Suppressor macrophage treated with lipopolysaccharide for 4 hours (primary cell): Measurements from ENCODE around the gene GABRG3.

Experiments
- DNase-seq: peaks from one replicate; pipeline ENCODE4 v3.0.0-alpha.2; 2020

The GABRG3 gene

GRCh38 chr15:27480141-27480530 lies 509.2 kb downstream of the GABRG3 start:
- DNase-seq = no peak

GRCh38 chr15:27480642-27481041 lies 509.7 kb downstream of the GABRG3 start:
- DNase-seq = no peak

GRCh38 chr15:27481768-27482167 lies 510.8 kb downstream of the GABRG3 start:
- no peak for DNase-seq

DNA sequence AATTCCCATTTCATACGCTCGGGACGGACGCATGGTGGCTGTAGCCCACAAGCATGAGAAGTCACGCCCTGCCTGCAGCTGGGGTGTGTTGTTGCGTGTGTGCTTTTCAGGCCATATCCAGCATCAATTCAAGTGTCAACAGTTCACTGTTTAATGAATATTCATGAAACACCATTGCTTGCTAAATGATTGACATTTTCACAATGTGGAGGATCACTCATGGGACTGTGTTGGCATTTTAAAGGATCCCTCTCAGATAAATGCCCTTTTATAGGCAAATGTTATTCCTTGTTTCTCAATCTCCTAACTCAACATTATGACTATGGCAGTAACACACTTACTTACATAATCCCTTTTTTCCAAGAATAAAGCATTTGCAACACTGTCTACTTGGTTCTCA lies 511.3 kb downstream of the GABRG3 start:
- DNase-seq = no peak

GRCh38 chr15:27483124-27483523 lies 512.1 kb downstream of the GABRG3 start:
- no peak for DNase-seq

DNA sequence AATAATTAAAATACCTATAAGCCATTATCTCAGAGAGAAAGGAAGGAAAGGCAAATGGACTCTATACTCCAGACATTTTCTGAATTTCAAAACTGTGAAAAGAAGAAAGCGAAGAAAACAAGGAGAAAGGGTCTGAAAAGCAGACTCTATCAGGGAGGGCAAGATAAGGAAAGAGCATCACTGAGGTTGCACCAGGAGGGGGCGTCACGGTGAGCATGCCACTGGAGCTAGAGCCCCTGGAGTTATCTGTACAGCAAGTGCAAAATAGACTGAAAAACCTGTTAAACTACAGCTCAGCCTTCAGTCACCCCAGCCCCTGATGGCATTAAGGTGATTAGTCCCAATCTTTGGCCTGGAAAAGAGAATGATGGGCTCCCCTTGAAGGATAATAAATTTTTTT lies 514.3 kb downstream of the GABRG3 start:
- no peak for DNase-seq

GRCh38 chr15:27486051-27486450 lies 515.1 kb downstream of the GABRG3 start:
- no peak for DNase-seq

- no peak for DNase-seq
Observed at GRCh38 chr15:27486683-27487647, 516.0 kb downstream of the GABRG3 start.

DNA sequence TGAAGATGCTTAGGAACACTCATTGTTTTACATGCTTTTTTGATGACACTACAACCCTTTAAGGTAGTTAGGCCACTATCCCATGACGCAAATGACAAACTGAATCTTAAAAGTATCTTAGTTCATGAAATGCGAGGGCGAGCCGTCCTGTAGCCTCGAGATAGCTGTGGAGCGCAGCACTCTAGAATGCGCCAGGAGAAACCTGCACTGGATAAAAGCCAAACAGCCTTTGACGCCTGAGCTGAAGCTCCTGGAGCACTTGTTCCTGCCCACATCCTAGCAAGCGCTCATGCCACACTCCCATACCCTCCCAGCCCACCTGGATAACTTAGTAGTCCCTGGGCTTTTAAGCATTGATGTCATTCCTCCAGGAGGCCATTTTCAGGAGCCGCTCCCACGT lies 516.9 kb downstream of the GABRG3 start:
- DNase-seq = no peak

DNA sequence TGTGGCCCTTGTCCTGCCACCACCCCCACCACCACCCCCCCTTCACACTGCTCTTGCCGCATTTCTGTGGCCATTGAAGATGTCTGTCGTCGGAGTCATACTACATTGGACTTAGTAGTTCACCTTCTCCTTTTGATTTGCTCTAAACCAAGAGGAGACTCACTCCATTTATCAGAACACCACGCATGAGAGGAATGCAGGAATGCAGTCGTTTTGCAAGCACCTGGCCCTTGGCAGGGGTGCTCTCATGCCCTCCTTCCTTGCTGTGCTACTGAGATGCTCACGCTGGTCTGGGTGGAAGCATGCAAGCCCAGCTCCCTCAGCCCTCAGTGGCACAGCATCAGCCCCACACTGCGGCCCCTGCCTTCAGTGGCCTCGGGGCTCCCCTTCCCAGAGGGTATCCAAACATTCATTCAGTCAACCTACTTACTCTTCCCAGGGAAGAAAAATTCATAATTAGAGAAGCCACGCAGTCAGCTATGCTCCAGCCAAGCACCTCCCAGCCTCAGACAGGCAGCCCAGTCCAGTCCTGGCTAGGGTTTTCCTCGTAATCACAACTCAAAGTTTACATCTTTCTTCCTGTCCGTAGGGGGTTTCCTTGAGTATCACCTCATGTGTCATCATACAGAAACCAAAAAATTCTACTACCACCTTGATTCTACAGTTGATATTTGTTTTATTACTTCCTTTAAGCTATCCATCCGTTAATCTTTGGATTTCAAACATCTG lies 520.0 kb downstream of the GABRG3 start:
- DNase-seq = no peak

- no peak for DNase-seq
Observed at GRCh38 chr15:27491666-27492621, 521.0 kb downstream of the GABRG3 start.

DNA sequence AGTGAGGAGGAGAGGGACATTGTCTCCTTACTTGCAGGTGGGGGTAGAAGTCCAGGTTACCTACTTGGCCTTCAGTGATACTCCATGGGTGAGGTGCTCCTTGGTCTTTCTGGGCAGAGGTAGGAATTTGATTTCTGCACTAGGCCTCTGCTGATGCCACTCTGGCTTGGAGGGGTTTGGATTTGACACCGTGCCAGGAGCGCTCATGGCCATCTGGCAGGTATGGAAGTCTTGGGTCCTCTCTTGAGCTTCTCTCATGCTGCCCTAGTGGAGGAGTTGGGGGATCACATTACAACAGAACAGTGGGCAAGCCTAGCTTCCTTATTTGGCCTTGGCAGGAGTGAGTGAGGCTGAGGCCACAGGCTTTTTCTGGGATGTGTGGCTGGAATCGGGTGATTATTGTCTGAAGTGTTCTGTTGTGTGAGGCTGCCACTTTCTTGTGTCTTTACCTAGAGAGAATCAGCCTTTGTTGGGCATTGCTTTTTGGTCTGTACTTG lies 525.0 kb downstream of the GABRG3 start:
- DNase-seq = no peak

DNA sequence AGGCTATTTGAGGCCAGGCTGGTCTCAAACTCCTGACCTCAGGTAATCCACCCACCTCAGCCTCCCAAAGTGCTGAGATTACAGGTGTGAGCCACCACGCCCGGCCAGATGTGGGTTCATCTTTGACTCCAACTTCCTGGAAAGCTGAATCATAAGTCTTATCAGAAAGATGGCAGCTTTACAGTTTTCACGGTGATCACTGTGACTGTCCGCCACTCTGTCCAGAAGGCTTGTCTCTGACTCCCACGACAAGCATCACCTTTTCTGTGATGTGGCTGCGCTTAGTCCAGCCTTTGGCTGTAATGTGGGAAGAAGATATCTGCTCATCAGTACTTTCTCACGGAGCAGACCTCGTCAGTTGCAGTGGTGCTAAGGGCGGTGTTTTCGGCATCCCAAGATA lies 527.7 kb downstream of the GABRG3 start:
- DNase-seq = no peak

GRCh38 chr15:27499191-27499590 lies 528.2 kb downstream of the GABRG3 start:
- DNase-seq = no peak

- no peak for DNase-seq
Observed at GRCh38 chr15:27499719-27500118, 528.7 kb downstream of the GABRG3 start.

GRCh38 chr15:27500206-27500605 lies 529.2 kb downstream of the GABRG3 start:
- DNase-seq = no peak

DNA sequence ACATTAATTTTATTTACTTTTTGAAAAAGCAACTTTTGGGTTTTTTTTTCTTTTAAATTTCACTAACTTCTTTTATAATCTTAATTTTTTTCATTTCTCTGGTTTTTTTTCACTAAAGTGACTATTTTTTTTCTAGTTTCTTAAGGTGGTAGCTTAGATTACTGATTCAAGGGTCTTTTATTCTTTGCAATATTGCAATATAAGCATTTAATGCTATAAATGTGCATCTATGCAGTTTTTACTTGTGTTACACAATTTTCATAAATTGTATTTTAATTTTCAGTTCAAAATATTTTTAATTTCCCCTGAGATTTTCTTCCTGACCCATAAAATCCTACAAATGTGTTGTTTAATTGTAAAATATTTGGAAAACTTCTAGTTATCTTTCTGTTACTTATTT lies 535.8 kb downstream of the GABRG3 start:
- no peak for DNase-seq

DNA sequence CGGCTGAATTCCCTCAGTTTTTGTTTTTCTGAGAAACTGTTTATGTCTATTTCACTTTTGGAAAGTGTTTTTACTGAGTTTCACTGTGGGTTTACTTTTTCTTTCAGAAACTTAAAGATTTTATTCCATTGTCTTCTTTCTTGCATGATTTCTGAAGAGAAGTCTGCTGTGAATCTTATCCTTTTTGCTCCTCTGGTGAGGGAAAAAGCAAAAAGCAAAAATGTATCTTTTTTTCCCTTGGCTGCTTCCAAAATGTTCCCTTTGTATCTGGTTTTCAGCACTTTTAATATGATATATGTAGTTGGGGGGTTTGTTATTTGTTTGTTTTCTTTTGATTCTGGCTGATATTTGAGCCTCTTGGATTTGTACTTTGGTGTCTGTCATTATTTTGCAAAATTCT lies 538.0 kb downstream of the GABRG3 start:
- no peak for DNase-seq

DNA sequence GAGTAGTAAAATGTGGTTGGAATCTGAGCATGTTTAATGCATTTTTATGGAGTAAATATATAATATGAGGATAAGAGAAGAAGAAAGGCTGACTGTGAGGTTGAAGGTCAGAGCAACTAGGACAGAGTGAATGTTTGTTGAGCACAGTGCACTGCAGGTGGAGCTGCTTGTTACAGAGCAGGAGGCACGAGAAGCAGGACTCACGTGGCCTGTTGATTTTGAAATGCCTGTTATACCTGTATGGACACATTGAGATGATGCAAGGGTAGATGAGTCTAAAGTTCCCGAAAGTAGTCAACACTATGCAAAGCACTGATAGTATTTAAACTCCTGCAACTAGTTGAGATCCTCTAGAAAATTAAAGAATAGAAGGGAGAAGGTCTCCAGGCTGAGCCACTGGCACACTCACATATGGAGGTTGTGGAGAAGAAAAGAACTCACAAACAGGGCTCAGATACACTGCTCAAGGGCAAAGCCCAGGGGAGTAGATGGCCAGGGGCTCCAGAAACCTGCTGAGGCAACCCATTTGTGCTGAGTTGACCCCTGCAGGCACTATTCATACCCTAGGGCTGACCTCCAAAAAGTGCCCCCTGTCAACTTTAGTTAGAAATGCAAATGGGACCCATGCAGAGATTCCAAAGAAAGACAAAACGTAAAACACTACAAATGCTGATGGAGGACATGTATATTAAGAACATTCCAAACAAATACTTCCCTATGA lies 541.5 kb downstream of the GABRG3 start:
- DNase-seq = no peak

GRCh38 chr15:27514526-27514925 lies 543.5 kb downstream of the GABRG3 start:
- no peak for DNase-seq

DNA sequence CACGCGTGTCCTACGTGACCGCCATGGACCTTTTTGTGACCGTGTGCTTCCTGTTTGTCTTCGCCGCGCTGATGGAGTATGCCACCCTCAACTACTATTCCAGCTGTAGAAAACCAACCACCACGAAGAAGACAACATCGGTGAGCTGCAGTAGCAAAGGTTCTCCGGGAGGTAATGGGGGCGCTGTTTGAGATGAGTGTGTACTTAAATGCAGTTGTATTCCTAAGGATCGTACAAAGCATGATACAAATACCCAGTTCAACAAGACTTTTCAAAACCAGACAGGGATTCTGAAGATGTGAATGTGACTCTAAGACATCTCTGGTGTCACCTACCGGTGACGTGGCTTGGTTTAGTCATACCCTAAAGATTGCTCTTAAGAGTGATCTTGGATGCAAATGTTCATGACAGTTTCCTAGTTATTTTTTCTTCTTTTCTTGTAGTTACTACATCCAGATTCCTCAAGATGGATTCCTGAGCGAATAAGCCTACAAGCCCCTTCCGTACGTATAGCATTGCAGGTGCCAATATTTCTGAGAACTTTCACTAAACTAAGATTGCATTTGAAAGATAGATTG lies 556.6 kb downstream of the GABRG3 start:
- DNase-seq = no peak

DNA sequence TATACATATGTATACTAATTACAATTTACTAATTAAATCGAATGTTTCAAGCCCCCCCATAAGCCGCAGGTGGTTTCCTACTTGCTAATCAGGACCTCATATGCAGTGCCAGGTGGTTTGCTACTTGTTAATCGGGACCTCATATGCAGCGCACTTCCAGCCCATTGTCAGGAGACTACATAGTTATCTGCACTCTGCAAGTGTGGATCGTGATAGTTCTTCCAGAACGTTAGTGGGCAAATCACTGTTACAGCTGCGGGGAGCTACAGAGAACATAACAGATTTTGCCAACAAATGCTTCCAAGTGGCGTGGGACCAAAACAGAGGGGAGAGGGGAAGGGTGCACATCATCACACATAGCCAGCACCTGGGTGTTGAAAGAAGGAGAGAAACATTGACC lies 558.4 kb downstream of the GABRG3 start:
- DNase-seq = no peak
